Trophoblast cell (in vitro differentiated cells and primary cell): ENCODE results near the gene NPEPL1.

ENCODE experiments used
- DNase-seq, 2 donors: peaks; one replicate each; pipeline ENCODE4 v3.0.0-alpha.2; 2016
- H2AFZ ChIP-seq: 2 replicates; pipeline ENCODE4 v1.6.1; 2013; ENCODE audit warnings: low read length, moderate library complexity, mild to moderate bottlenecking; ENCODE audit not compliant: insufficient read depth, poor library complexity
- H2AK5ac ChIP-seq: 2 replicates; pipeline ENCODE4 v1.6.1; 2013; ENCODE audit warnings: mild to moderate bottlenecking, low read length
- H2BK120ac ChIP-seq: 2 replicates; pipeline ENCODE4 v1.6.1; 2013; ENCODE audit warnings: low read length, mild to moderate bottlenecking, moderate library complexity; ENCODE audit not compliant: insufficient read depth, poor library complexity
- H2BK12ac ChIP-seq: 2 replicates; pipeline ENCODE4 v1.6.1; 2013; ENCODE audit warnings: mild to moderate bottlenecking, low read length, moderate library complexity
- H2BK5ac ChIP-seq: 2 replicates; pipeline ENCODE4 v1.6.1; 2013; ENCODE audit warnings: low read length, low read depth, moderate library complexity, mild to moderate bottlenecking; ENCODE audit not compliant: poor library complexity
- H3K14ac ChIP-seq: 2 replicates; pipeline ENCODE4 v1.6.1; 2013; ENCODE audit warnings: mild to moderate bottlenecking, low read length
- H3K18ac ChIP-seq: 2 replicates; pipeline ENCODE4 v1.6.1; 2013; ENCODE audit warnings: mild to moderate bottlenecking, low read length
- H3K23ac ChIP-seq: 2 replicates; pipeline ENCODE4 v1.6.1; 2013; ENCODE audit warnings: low read length
- H3K27ac ChIP-seq: 2 replicates; pipeline ENCODE4 v1.5.1; 2013; ENCODE audit warnings: low read depth, mild to moderate bottlenecking, inconsistent platforms, low read length, moderate library complexity
- H3K27me3 ChIP-seq: 2 replicates; pipeline ENCODE4 v1.6.1; 2013; ENCODE audit warnings: inconsistent platforms, mild to moderate bottlenecking, low read length, moderate library complexity; ENCODE audit not compliant: insufficient read depth
- H3K36me3 ChIP-seq, 2 experiments: 1 replicate in 1 of 2; 2 replicates in 1 of 2; pipeline ENCODE4 v1.6.1; 2013; ENCODE audit warnings: low read length in 2 of 2, mild to moderate bottlenecking in 2 of 2, moderate library complexity in 1 of 2; ENCODE audit not compliant: insufficient read depth in 2 of 2, control insufficient read depth in 1 of 2
- H3K4ac ChIP-seq: 2 replicates; pipeline ENCODE4 v1.6.1; 2013; ENCODE audit warnings: low read depth, mild to moderate bottlenecking, low read length, moderate library complexity
- H3K4me1 ChIP-seq, 2 experiments: 1 replicate in 1 of 2; 2 replicates in 1 of 2; pipeline ENCODE4 v1.6.1; 2013; ENCODE audit warnings: low read length in 2 of 2, mild to moderate bottlenecking in 2 of 2, moderate library complexity in 1 of 2; ENCODE audit not compliant: insufficient read depth in 2 of 2, control insufficient read depth in 1 of 2
- H3K4me2 ChIP-seq: 2 replicates; pipeline ENCODE4 v1.6.1; 2013; ENCODE audit warnings: inconsistent platforms, mild to moderate bottlenecking, low read length, moderate library complexity
- H3K4me3 ChIP-seq: 2 replicates; pipeline ENCODE4 v1.5.1; 2013; ENCODE audit warnings: mild to moderate bottlenecking, low read depth, low read length, inconsistent platforms
- H3K79me1 ChIP-seq: one replicate; pipeline ENCODE4 v1.6.1; 2013; ENCODE audit warnings: low read length
- H3K79me2 ChIP-seq: 2 replicates; pipeline ENCODE4 v1.6.1; 2013; ENCODE audit warnings: low read length, mild to moderate bottlenecking; ENCODE audit not compliant: control insufficient read depth, insufficient read depth, poor library complexity
- H3K9ac ChIP-seq: 2 replicates; pipeline ENCODE4 v1.6.1; 2013; ENCODE audit warnings: mild to moderate bottlenecking, low read length
- H3K9me3 ChIP-seq: 2 replicates; pipeline ENCODE4 v1.6.1; 2013; ENCODE audit warnings: low read depth, mild to moderate bottlenecking, control low read depth, inconsistent platforms, low read length; ENCODE audit not compliant: insufficient read depth
- H4K12ac ChIP-seq: 2 replicates; pipeline ENCODE4 v1.6.1; 2013; ENCODE audit warnings: low read depth, mild to moderate bottlenecking, low read length, moderate library complexity
- H4K8ac ChIP-seq: 2 replicates; pipeline ENCODE4 v1.6.1; 2013; ENCODE audit warnings: low read depth, mild to moderate bottlenecking, low read length, moderate library complexity
- H4K91ac ChIP-seq: one replicate; pipeline ENCODE4 v1.6.1; 2013; ENCODE audit warnings: low read depth, mild to moderate bottlenecking, low read length, moderate library complexity
- WGBS: extraction: QIAGEN DNeasy Blood & Tissue Kit; methylation state at CpG from one replicate; pipeline ENCODE4 v1.1.7; 2013; ENCODE audit warnings: missing lambda C conversion rate; ENCODE audit not compliant: insufficient read length, insufficient coverage; ENCODE audit errors: extremely low coverage; 5-methylcytosine and 5-hydroxymethylcytosine counted together

Gene NPEPL1

DNA sequence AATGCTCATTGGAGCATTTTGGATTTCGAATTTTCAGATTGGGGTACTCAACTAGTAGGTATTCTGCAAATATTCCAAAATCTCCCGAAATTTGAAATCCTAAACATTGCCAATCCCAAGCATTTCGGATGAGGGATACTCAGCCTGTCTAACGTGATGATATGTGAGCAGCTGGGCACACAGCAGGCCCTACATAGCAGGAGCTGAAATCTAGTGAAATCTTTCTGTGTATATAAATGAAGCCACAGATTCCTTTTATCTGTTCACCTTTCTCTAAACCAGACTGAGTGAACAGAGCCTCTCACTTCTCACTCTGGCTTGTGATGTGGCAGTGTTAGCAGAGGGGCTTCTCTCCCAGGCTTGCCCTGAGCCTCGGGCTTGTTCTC is 23.7 kb upstream of the NPEPL1 start:
- H2AK5ac ChIP-seq = no peak overlapping the region
- peak in 1 of 2 donors; percentile 25 for DNase-seq
- no peak overlapping the region for H3K18ac ChIP-seq
- H2BK120ac ChIP-seq = no peak overlapping the region
- no peak overlapping the region for H3K9ac ChIP-seq
- no peaks in the 10 kb centered on the region for H3K79me2 ChIP-seq
- no peak overlapping the region for H4K12ac ChIP-seq
- no peak overlapping the region for H2AFZ ChIP-seq
- no peak overlapping the region for H3K4me3 ChIP-seq
- H3K14ac ChIP-seq = no peak overlapping the region
- H3K79me1 ChIP-seq = no peaks in the 10 kb centered on the region
- H2BK5ac ChIP-seq = no peak overlapping the region
- H3K23ac ChIP-seq = no peak overlapping the region
- H3K4me1 ChIP-seq = no peaks in the 10 kb centered on the region
- no peak overlapping the region for H2BK12ac ChIP-seq
- H3K4ac ChIP-seq = peak overlapping the region; percentile 44
- no peaks in the 10 kb centered on the region for H3K27me3 ChIP-seq
- H3K9me3 ChIP-seq = no peaks in the 10 kb centered on the region
- no peak overlapping the region for H3K4me2 ChIP-seq
- no peak overlapping the region for H3K27ac ChIP-seq
- no peak overlapping the region for H4K91ac ChIP-seq
- H4K8ac ChIP-seq = no peak overlapping the region
- no CpG with 5 or more reads among the region's 5 CpGs for WGBS
- H3K36me3 ChIP-seq = peaks cover 22 to 36% of the 10 kb centered on the region in 2 experiments

DNA sequence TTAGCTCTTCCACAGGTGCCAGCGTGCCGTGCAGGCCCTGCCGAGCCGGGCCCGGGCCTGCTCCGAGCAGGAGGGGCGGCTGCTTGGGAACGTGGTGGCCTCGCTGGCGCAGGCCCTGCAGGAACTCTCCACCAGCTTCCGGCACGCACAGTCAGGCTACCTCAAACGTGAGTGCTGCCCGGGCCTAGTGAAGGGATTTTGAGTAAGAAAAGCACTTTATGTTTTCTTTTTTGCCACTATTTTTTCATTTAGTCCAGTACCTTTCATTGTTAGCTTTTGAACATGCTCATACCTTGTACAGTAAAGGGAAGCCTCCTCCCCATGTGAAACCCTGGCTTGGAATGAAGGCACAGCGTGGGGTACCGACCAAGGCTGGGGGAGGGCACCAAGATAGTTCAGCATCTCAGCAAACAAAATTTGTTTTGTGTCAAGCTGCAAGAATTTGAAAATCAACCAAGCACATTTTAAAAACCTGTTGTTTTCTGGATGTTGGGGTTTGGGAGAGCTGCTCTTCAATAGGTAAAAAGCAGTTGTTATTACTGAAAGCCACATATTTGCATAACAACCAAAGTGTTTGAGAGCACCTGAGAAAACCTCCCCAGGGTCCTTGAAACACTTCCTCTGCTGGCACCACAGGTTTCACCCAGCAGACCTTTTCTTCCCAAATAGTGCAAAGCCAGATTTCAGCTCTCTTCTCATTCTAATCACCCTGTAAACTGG is 23.2 kb upstream of the NPEPL1 start:
- no CpG with 5 or more reads among the region's 16 CpGs for WGBS
- Histone ChIP-seq H3K79me1 (no peaks in the 10 kb centered on the region), H4K91ac (no peak overlapping the region), H2AK5ac (no peak overlapping the region), H2AFZ (no peak overlapping the region), H3K4ac (peak overlapping the region; percentile 44), H3K4me1 (no peaks in the 10 kb centered on the region), H4K12ac (no peak overlapping the region), H4K8ac (no peak overlapping the region), H2BK12ac (no peak overlapping the region), H2BK120ac (no peak overlapping the region), H3K79me2 (no peaks in the 10 kb centered on the region), H3K4me2 (no peak overlapping the region), H3K23ac (no peak overlapping the region), H3K9me3 (no peaks in the 10 kb centered on the region), H3K18ac (no peak overlapping the region), H3K36me3 (peaks cover 22 to 37% of the 10 kb centered on the region in 2 experiments), H3K14ac (no peak overlapping the region), H3K27ac (no peak overlapping the region), H3K9ac (no peak overlapping the region), H2BK5ac (no peak overlapping the region), H3K27me3 (no peaks in the 10 kb centered on the region), H3K4me3 (no peak overlapping the region)
- DNase-seq = no peak

DNA sequence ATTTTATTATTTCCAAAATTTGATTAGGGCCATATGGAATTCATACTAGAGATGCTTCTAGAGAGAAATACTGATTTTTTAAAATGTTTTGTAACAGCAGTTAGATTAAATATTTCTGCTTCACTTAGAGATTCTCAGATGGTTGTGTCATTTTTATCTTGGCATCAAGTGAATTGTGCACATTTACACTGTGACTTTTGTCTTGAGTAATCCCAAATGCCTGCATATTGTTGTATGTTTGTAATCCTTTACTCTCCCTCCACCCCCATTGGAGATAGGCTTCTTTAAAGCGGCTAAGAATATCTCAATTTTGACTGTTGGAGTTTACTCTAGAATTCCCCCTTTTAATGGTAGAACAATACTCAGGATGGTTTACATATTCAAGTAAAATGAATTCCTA is 22.5 kb upstream of the NPEPL1 start:
- Histone ChIP-seq H3K9me3 (no peaks in the 10 kb centered on the region), H2AFZ (no peak overlapping the region), H3K23ac (no peak overlapping the region), H3K79me1 (no peaks in the 10 kb centered on the region), H3K36me3 (peaks cover 25 to 38% of the 10 kb centered on the region in 2 experiments), H3K4me2 (no peak overlapping the region), H2BK120ac (no peak overlapping the region), H4K91ac (no peak overlapping the region), H3K79me2 (no peaks in the 10 kb centered on the region), H4K12ac (no peak overlapping the region), H3K4me3 (no peak overlapping the region), H3K4me1 (no peaks in the 10 kb centered on the region), H3K4ac (no peak overlapping the region), H3K14ac (no peak overlapping the region), H2BK5ac (no peak overlapping the region), H3K27me3 (no peaks in the 10 kb centered on the region), H2AK5ac (no peak overlapping the region), H4K8ac (no peak overlapping the region), H3K9ac (no peak overlapping the region), H3K18ac (no peak overlapping the region), H2BK12ac (no peak overlapping the region), H3K27ac (no peak overlapping the region)
- WGBS = no CpG with 5 or more reads among the region's 1 CpG
- peak in 1 of 2 donors; percentile 92 for DNase-seq

DNA sequence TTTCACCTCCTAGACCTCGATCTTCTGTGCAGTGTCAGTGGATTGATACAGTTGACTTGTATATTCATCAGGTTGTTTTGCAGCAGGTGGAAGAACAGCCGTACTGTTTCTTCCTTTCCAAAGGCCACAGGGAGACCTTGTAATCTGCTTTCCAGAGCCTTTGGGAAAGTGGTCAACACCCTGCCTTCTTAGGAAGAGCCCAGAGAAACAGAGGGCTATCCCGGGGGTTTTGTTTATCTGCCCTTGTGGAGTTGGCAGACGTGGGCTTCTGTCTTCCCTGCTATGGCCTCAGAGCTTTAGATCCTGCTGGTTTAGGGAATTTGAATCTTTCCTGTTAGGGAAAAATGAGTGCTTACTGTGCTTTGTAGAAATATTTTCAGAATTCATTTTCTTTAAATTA is 21.9 kb upstream of the NPEPL1 start:
- no peak for DNase-seq
- Histone ChIP-seq H3K27ac (no peak overlapping the region), H4K8ac (no peak overlapping the region), H3K4me2 (no peak overlapping the region), H2BK5ac (no peak overlapping the region), H3K4me3 (no peak overlapping the region), H3K4ac (no peak overlapping the region), H3K9ac (no peak overlapping the region), H3K9me3 (no peaks in the 10 kb centered on the region), H3K14ac (no peak overlapping the region), H2BK120ac (no peak overlapping the region), H4K12ac (no peak overlapping the region), H2AFZ (no peak overlapping the region), H2AK5ac (no peak overlapping the region), H3K79me2 (no peaks in the 10 kb centered on the region), H3K4me1 (no peaks in the 10 kb centered on the region), H3K27me3 (no peaks in the 10 kb centered on the region), H3K36me3 (peaks cover 30 to 42% of the 10 kb centered on the region in 2 experiments), H2BK12ac (no peak overlapping the region), H3K18ac (no peak overlapping the region), H3K23ac (no peak overlapping the region), H4K91ac (no peak overlapping the region), H3K79me1 (no peaks in the 10 kb centered on the region)
- no CpG with 5 or more reads among the region's 4 CpGs for WGBS
